Left ventricle myocardium inferior (tissue), 1 donor: ENCODE results near the gene DNASE1L2. TPM values are rescaled to one million over a fixed set of nuclear protein-coding genes. Genes with fewer than 3 reads are reported as not detected.

Source experiments
- DNase-seq: peaks from one replicate; pipeline ENCODE4 v3.0.0-alpha.2; 2020
- H3K27ac ChIP-seq: fragments of 200-600 bp; replicated peaks from 2 replicates; pipeline ENCODE4 v1.8.0; 2021
- H3K27me3 ChIP-seq: fragments of 200-600 bp; 2 replicates; pipeline ENCODE4 v1.8.0; 2021; ENCODE audit warnings: low read depth
- H3K36me3 ChIP-seq: fragments of 200-600 bp; 2 replicates; pipeline ENCODE4 v1.8.0; 2021
- H3K4me1 ChIP-seq: fragments of 200-600 bp; 2 replicates; pipeline ENCODE4 v1.8.0; 2021
- H3K4me3 ChIP-seq: fragments of 200-600 bp; 2 replicates; pipeline ENCODE4 v1.8.0; 2021; ENCODE audit warnings: mild to moderate bottlenecking, moderate library complexity
- H3K9me3 ChIP-seq: fragments of 200-600 bp; replicated peaks from 2 replicates; pipeline ENCODE4 v1.8.0; 2021
- CTCF ChIP-seq: fragments of 200-600 bp; IDR thresholded peaks from 2 replicates; pipeline ENCODE4 v1.8.0; 2021; ENCODE audit warnings: antibody characterized with exemption, mild to moderate bottlenecking, borderline replicate concordance
- intact Hi-C: fragments of 100-400 bp; cut with micrococcal nuclease; formaldehyde crosslinking; loops from one replicate; pipeline ENCODE4 v1.11.0; 2022
- total RNA-seq: library from RNA; stranded (reverse); fragmentation: NEBNext Ultra II Directional; extraction: Animal tissue kit (Norgen Biotek cat#: 25700); gene quantifications from one replicate; pipeline ENCODE4 v1.2.1, GENCODE V29; 2021
- donor health status: DM: no; HTN: yes; CAD: no; lungs with severe emphysema.

DNASE1L2 gene
- total RNA-seq, 1 donor from 2014 or later, result 0.47 TPM

DNA sequence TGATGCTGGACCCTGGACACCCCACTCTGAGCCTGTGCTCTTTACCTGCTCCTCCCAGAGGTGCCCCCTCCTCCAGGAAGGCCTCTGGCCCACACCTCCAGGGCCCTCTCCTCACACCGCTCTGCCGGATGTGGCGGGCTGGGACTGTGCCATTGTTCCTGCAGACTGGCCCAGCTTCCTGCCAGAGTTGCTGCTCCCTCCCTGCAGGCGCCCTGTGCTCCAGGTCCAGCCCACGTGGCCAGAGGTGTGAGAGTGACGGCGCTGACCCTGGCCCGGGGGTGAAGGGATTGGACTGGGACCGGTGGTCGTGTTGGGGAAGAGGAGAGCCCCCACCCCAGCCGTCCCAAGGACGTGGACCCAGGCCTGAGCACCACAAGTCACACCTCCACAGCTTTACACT lies 7.2 kb upstream of the DNASE1L2 start:
- no peak for DNase-seq
- TF ChIP-seq CTCF, result no peak
- intact Hi-C loops, result no loop called here

DNA sequence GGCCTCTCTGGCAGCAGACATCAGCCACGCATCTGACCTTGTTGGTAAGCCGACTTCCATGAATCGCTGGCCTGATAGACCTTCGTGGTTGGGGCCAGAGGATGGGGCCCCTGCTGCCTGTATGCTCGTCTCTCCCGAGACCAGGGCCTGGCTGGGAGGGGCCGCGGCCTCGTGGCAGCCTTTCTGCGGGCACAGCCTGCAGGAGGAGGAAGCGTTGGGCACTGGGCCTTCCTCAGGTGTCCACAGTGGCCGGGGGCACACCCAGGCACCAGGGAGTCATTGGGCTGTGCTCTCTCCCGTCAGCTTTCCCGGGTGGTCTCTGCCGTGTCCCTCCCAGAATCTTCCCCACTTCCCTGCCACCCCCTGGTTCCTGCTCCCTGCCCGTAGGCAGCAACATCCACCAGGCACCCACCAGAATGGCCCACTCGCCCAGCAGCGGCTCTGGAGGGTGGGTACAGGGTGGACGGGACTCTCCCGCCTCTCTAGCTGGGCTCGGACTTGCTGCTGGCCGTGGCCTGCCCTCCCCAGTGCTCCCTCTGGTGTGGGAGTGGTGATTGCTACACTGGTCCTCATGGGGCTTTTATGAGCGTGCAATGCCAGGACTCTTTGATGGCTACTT lies 6.5 kb upstream of the DNASE1L2 start:
- Histone ChIP-seq H3K27me3 (no peaks in the 10 kb centered on the region), H3K4me3 (no peak overlapping the region), H3K36me3 (peaks cover 74% of the 10 kb centered on the region), H3K27ac (no peak overlapping the region), H3K9me3 (no peaks in the 10 kb centered on the region), H3K4me1 (peaks cover 26% of the 10 kb centered on the region)
- no peak for TF ChIP-seq CTCF
- intact Hi-C loops, result no loop called here
- DNase-seq, result no peak

More for the DNA sequence above, 7.2 kb upstream of the DNASE1L2 start:
- H3K36me3 ChIP-seq, result peaks cover 67% of the 10 kb centered on the region
- no peaks in the 10 kb centered on the region for H3K27me3 ChIP-seq
- no peaks in the 10 kb centered on the region for H3K9me3 ChIP-seq
- H3K4me1 ChIP-seq, result peaks cover 33% of the 10 kb centered on the region
- no peak overlapping the region for H3K27ac ChIP-seq
- H3K4me3 ChIP-seq, result no peak overlapping the region

DNA sequence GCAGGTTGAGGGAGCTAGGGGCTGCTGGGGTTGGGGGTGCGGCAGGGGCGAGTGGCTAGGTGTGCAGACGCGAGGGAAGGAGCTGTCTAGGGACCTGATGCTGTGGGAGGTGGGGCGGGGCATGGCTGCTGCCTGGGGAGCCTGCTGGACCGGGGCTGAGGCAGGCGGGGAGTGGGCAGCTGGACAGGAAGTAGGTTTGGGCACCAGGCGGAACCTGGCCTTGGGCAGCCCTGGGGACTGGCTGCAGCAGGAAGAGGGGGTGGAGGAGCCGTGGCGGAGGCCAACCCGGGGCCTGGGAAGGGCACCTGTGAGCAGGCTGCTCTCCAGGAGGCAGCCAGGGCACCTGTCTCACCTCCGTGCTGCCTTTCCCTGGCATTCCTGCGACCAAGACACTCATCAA lies 5.9 kb upstream of the DNASE1L2 start:
- no peak overlapping the region for H3K4me3 ChIP-seq
- no peak for TF ChIP-seq CTCF
- peaks cover 20% of the 10 kb centered on the region for H3K4me1 ChIP-seq
- no peak for DNase-seq
- H3K27ac ChIP-seq, result no peak overlapping the region
- peaks cover 1% of the 10 kb centered on the region for H3K27me3 ChIP-seq
- no peaks in the 10 kb centered on the region for H3K9me3 ChIP-seq
- H3K36me3 ChIP-seq, result peaks cover 80% of the 10 kb centered on the region
- intact Hi-C loops, result no loop called here

- H3K36me3 ChIP-seq, result peaks cover 86% of the 10 kb centered on the region
- no peak overlapping the region for H3K4me3 ChIP-seq
- H3K9me3 ChIP-seq, result no peaks in the 10 kb centered on the region
- intact Hi-C loops, result no loop called here
- no peak for TF ChIP-seq CTCF
- H3K4me1 ChIP-seq, result peaks cover 16% of the 10 kb centered on the region
- no peak overlapping the region for H3K27ac ChIP-seq
- DNase-seq, result no peak
- peaks cover 8% of the 10 kb centered on the region for H3K27me3 ChIP-seq
These were observed 5.0 kb upstream of the DNASE1L2 start for GRCh38 chr16:2231016-2231931.

DNA sequence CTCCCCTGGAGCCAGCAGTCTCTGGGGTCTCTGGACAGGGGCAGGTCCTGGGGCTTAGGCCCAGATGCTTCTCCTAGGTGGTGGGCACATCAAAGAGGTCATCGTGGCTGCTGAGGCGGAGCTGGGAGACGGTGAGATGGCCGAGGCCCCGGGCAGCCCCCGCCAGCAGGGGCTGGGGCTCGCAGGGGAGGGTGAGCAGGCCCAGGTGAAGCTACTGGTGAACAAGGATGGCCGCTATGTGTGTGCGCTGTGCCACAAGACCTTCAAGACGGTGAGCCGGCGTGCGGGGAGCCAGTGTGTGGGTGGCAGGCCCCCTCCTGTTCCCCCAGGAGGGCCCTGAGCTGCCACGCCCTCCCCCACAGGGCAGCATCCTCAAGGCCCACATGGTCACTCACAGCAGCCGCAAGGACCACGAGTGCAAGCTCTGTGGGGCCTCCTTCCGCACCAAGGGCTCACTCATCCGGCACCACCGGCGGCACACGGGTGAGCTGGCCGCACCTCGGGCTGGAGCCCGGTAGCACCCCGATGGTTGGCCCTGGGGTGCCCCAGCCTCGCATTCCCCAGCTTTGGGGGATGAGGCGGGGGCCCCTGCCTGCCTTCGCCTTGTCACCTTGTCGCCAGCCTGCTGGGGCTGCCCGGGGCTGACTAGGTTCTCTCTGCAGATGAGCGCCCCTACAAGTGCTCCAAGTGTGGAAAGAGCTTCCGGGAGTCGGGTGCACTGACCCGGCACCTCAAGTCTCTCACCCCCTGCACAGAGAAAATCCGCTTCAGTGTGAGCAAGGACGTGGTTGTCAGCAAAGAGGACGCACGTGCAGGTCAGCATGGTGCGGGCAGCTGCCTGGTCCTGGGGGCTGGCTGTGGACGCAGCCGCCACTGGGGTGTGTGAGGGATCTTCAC lies 3.9 kb upstream of the DNASE1L2 start:
- intact Hi-C loops, result no loop called here
- H3K4me1 ChIP-seq, result peaks cover 17% of the 10 kb centered on the region
- H3K36me3 ChIP-seq, result peaks cover 78% of the 10 kb centered on the region
- DNase-seq, result no peak
- TF ChIP-seq CTCF, result no peak
- no peaks in the 10 kb centered on the region for H3K9me3 ChIP-seq
- H3K4me3 ChIP-seq, result no peak overlapping the region
- peaks cover 18% of the 10 kb centered on the region for H3K27me3 ChIP-seq
- no peak overlapping the region for H3K27ac ChIP-seq
